SK-N-SH (cell line): ENCODE measurements around the gene C16orf74. TPM values are rescaled to one million over a fixed set of nuclear protein-coding genes. Genes with fewer than 3 reads are reported as not detected.

Experiments used
- CTCF ChIA-PET: fragments of 300-600, 350-600 bp; formaldehyde crosslinking; extraction: SDS; loops from one replicate; lab custom pipeline; 2021; lab: Yijun Ruan, JAX
- POLR2A ChIA-PET: fragments of 350-600 bp; sonication (Branson Sonifier 250); formaldehyde crosslinking; extraction: SDS; loops from one replicate; lab custom pipeline; 2020; ENCODE audit warnings: antibody characterized with exemption, inconsistent platforms; lab: Yijun Ruan, JAX
- DNase-seq: peaks from one replicate; pipeline ENCODE4 v3.0.0; 2012
- H2AFZ ChIP-seq: fragments of 200-600 bp; sonication (generic); 2 replicates; pipeline ENCODE4 v1.8.1; 2016; ENCODE audit warnings: antibody characterized with exemption, mild to moderate bottlenecking, low read depth
- H3F3A ChIP-seq: fragments of 200-600 bp; sonication (generic); replicated peaks from 2 replicates; pipeline ENCODE3; 2016; ENCODE audit warnings: antibody characterized with exemption, mild to moderate bottlenecking; ENCODE audit not compliant: insufficient read depth
- H3K27ac ChIP-seq, 2 experiments: fragments of 200-500 bp in 1 of 2; fragments of 200-600 bp in 1 of 2; sonication (Bioruptor generic) in 1 of 2; sonication (generic), shearing (Covaris generic) in 1 of 2; 2 replicates each; pipeline versions ENCODE4 v1.5.1 to v1.6.1; 2014 to 2016; ENCODE audit warnings: low read depth in 2 of 2, inconsistent platforms in 1 of 2, low read length in 1 of 2, mild to moderate bottlenecking in 1 of 2, mixed read lengths in 1 of 2
- H3K27me3 ChIP-seq: fragments of 200-600 bp; sonication (generic), shearing (Covaris generic); 2 replicates; pipeline ENCODE4 v1.6.1; 2016; ENCODE audit warnings: mixed run types; ENCODE audit not compliant: insufficient read depth
- H3K36me3 ChIP-seq, 2 experiments: fragments of 200-500 bp in 1 of 2; fragments of 200-600 bp in 1 of 2; sonication (Bioruptor generic) in 1 of 2; sonication (generic) in 1 of 2; replicated peaks in 1 of 2; 2 replicates each; pipeline versions ENCODE3 to v1.5.1; 2014 to 2016; ENCODE audit warnings: low read length in 1 of 2, mild to moderate bottlenecking in 1 of 2; ENCODE audit not compliant: insufficient read depth in 2 of 2, control insufficient read depth in 1 of 2
- H3K4me1 ChIP-seq, 2 experiments: fragments of 200-500 bp in 1 of 2; fragments of 200-600 bp in 1 of 2; sonication (Bioruptor generic) in 1 of 2; sonication (generic), shearing (Covaris generic) in 1 of 2; 2 replicates each; pipeline versions ENCODE4 v1.5.1 to v1.6.1; 2014 to 2016; ENCODE audit warnings: low read depth in 1 of 2, low read length in 1 of 2, mixed run types in 1 of 2; ENCODE audit not compliant: insufficient read depth in 2 of 2, control insufficient read depth in 1 of 2
- H3K4me2 ChIP-seq: fragments of 200-600 bp; sonication (generic), shearing (Covaris generic); 2 replicates; pipeline ENCODE4 v1.6.1; 2017; ENCODE audit warnings: mixed run types
- H3K4me3 ChIP-seq, 2 experiments: fragments of 200-500 bp in 1 of 2; fragments of 200-600 bp in 1 of 2; sonication (Bioruptor generic) in 1 of 2; sonication (generic), shearing (Covaris generic) in 1 of 2; 2 replicates each; pipeline versions ENCODE4 v1.5.1 to v1.8.1; 2014 to 2016; ENCODE audit warnings: low read depth in 2 of 2, inconsistent platforms in 1 of 2, low read length in 1 of 2, mild to moderate bottlenecking in 1 of 2, mixed read lengths in 1 of 2, moderate library complexity in 1 of 2
- H3K79me2 ChIP-seq: fragments of 200-600 bp; sonication (generic); 2 replicates; pipeline ENCODE4 v1.8.1; 2017; ENCODE audit warnings: mild to moderate bottlenecking; ENCODE audit not compliant: insufficient read depth
- H3K9ac ChIP-seq: fragments of 200-600 bp; sonication (generic); 2 replicates; pipeline ENCODE4 v1.6.1; 2017; ENCODE audit warnings: mixed run types
- H3K9me2 ChIP-seq: fragments of 200-600 bp; sonication (generic); 2 replicates; pipeline ENCODE4 v1.6.1; 2017; ENCODE audit warnings: mixed run types
- H3K9me3 ChIP-seq: fragments of 200-600 bp; sonication (generic); 2 replicates; pipeline ENCODE4 v1.6.1; 2017; ENCODE audit warnings: mixed run types, mild to moderate bottlenecking, moderate library complexity
- H4K20me1 ChIP-seq: fragments of 200-600 bp; sonication (generic); 2 replicates; pipeline ENCODE4 v1.6.1; 2017; ENCODE audit warnings: mild to moderate bottlenecking, mixed run types; ENCODE audit not compliant: insufficient read depth
- EP300 ChIP-seq, 2 experiments: IDR thresholded peaks; 2 replicates each; pipeline versions ENCODE4 v1.4.0 to v1.6.1; 2012; ENCODE audit warnings: borderline replicate concordance in 1 of 2, low read depth in 1 of 2, low read length in 1 of 2
- GATA2 ChIP-seq: sonication (generic); formaldehyde crosslinking; IDR thresholded peaks from 2 replicates; pipeline ENCODE4 v1.5.0; 2020; ENCODE audit warnings: mild to moderate bottlenecking, missing genetic modification reagents
- JUND ChIP-seq: IDR thresholded peaks from 2 replicates; pipeline ENCODE4 v1.4.0; 2012
- MAX ChIP-seq: IDR thresholded peaks from 2 replicates; pipeline ENCODE4 v1.4.0; 2012; ENCODE audit warnings: low read depth
- MEF2A ChIP-seq: IDR thresholded peaks from 2 replicates; pipeline ENCODE4 v1.4.0; 2012; ENCODE audit warnings: low read depth, borderline replicate concordance
- TEAD4 ChIP-seq: IDR thresholded peaks from 2 replicates; pipeline ENCODE4 v1.4.0; 2012; ENCODE audit warnings: mild to moderate bottlenecking, borderline replicate concordance; ENCODE audit not compliant: insufficient read depth
- USF2 ChIP-seq: fragments of 150-350 bp; IDR thresholded peaks from 2 replicates; pipeline ENCODE4 v1.6.1; 2017; ENCODE audit warnings: antibody characterized with exemption, low read length, low read depth, borderline replicate concordance
- YY1 ChIP-seq: IDR thresholded peaks from 2 replicates; pipeline ENCODE4 v1.4.0; 2012; ENCODE audit warnings: low read depth, mild to moderate bottlenecking
- WGBS: methylation state at CpG from one replicate; pipeline ENCODE4 v1.1.6; 2017; ENCODE audit warnings: low lambda C conversion rate; 5-methylcytosine and 5-hydroxymethylcytosine counted together
- polyA plus RNA-seq, 3 experiments: library from polyadenylated mRNA; depleted of rRNA; stranded (reverse); fragments of >200 nt; gene quantifications; 2 replicates each; pipeline ENCODE4 v1.2.3, GENCODE V29; 2012
- TF ChIP-seq, protein P1 (sequence below): IDR thresholded peaks from 2 replicates; pipeline ENCODE4; 2012
- TF ChIP-seq, protein P2 (sequence below): fragments of 200-600 bp; sonication (generic); IDR thresholded peaks from 2 replicates; pipeline ENCODE4 v1.6.1; 2017; ENCODE audit warnings: antibody characterized with exemption, mild to moderate bottlenecking, moderate library complexity
- TF ChIP-seq, protein P3 (sequence below): IDR thresholded peaks from 2 replicates; pipeline ENCODE4 v1.4.0; 2012; ENCODE audit warnings: low read depth, borderline replicate concordance

The C16orf74 gene
- polyA plus RNA-seq, 1 of the 3 experiments (the other 2 are of a cell fraction): 27.2 TPM

DNA sequence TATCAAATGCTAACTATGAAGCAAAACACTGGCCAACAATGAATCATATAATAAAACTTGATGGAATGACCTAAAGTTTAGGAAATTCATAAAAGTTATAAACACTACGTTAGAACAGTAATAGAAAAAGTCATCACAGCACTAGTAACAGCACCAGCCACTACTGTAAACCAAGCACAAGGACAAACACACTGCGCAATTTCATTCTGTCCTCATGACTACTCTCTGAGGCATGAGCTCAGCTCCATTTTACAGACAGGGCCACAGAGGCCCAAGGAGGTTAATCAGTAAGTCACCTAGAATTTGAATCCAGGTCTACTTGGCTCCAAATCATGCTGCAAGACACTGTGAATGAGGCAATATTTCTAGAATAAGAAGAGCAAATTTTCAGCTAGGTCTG is 35.0 kb upstream of the C16orf74 start:
- no peak overlapping the region for H3K4me2 ChIP-seq
- 98% methylated on average over 2 of the region's 2 CpGs for WGBS
- no peaks in the 10 kb centered on the region for H3F3A ChIP-seq
- H3K79me2 ChIP-seq: peaks cover 59% of the 10 kb centered on the region
- ChIA-PET CTCF (interaction anchor here (1.1 to 2.2 kb wide), 2 partner anchors 24 to 36 kb away, joined by 5 to 7 read pairs; no protein-coding TSS in a partner anchor), POLR2A (no interaction called here)
- H3K4me3 ChIP-seq: no peak overlapping the region
- H2AFZ ChIP-seq: no peak overlapping the region
- no peaks in the 10 kb centered on the region for H3K4me1 ChIP-seq
- H3K36me3 ChIP-seq: peaks cover 27 to 39% of the 10 kb centered on the region in 2 experiments
- TF ChIP-seq, protein P1, sequence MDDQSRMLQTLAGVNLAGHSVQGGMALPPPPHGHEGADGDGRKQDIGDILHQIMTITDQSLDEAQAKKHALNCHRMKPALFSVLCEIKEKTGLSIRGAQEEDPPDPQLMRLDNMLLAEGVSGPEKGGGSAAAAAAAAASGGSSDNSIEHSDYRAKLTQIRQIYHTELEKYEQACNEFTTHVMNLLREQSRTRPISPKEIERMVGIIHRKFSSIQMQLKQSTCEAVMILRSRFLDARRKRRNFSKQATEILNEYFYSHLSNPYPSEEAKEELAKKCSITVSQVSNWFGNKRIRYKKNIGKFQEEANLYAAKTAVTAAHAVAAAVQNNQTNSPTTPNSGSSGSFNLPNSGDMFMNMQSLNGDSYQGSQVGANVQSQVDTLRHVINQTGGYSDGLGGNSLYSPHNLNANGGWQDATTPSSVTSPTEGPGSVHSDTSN: no peak
- TF ChIP-seq USF2 (no peak), EP300 (IDR thresholded peaks at IDR 0.05; ENCODE audit: borderline replicate concordance in 1 of 2, low read depth in 1 of 2, low read length in 1 of 2) (no peak), MEF2A (no peak), TEAD4 (no peak)
- no peak overlapping the region for H3K9ac ChIP-seq
- H3K27me3 ChIP-seq: no peaks in the 10 kb centered on the region
- no peaks in the 10 kb centered on the region for H3K9me2 ChIP-seq
- H4K20me1 ChIP-seq: peaks cover 40% of the 10 kb centered on the region
- no peak for DNase-seq
- H3K27ac ChIP-seq: no peak overlapping the region
- H3K9me3 ChIP-seq: no peaks in the 10 kb centered on the region

DNA sequence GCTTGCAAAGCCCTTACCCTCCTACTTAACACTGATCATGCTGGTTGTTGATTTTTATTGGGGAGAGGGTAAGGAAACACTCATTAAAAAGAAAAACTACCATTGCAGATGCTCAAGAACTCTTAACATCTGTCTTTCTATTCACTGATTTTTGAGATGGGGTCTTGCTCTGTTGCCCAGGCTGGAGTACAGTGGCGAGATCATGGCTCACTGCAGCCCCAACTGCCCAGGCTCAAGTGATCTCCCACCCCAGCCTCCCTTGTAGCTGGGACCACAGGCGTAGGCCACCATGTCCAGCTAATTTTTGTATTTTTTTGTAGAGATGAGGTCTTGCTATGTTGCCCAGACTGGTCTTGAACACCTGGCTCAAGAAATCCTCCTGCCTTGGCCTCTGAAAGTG is 33.9 kb upstream of the C16orf74 start:
- DNase-seq: no peak
- Histone ChIP-seq H3K4me1 (no peaks in the 10 kb centered on the region), H3K36me3 (peaks cover 24 to 50% of the 10 kb centered on the region in 2 experiments), H3F3A (no peaks in the 10 kb centered on the region), H3K9me3 (no peaks in the 10 kb centered on the region), H3K79me2 (peaks cover 48% of the 10 kb centered on the region; the same call in 1 of the 2 replicates), H3K9ac (no peak overlapping the region), H3K27ac (no peak overlapping the region), H3K4me3 (no peak overlapping the region), H4K20me1 (peaks cover 29% of the 10 kb centered on the region), H3K9me2 (no peaks in the 10 kb centered on the region), H3K4me2 (no peak overlapping the region), H2AFZ (no peak overlapping the region), H3K27me3 (no peaks in the 10 kb centered on the region)
- WGBS: 89% methylated on average over 2 of the region's 2 CpGs
- TF ChIP-seq MAX (no peak), YY1 (no peak), JUND (no peak), GATA2 (CRISPR knock-in tag) (no peak)
- TF ChIP-seq, protein P2, sequence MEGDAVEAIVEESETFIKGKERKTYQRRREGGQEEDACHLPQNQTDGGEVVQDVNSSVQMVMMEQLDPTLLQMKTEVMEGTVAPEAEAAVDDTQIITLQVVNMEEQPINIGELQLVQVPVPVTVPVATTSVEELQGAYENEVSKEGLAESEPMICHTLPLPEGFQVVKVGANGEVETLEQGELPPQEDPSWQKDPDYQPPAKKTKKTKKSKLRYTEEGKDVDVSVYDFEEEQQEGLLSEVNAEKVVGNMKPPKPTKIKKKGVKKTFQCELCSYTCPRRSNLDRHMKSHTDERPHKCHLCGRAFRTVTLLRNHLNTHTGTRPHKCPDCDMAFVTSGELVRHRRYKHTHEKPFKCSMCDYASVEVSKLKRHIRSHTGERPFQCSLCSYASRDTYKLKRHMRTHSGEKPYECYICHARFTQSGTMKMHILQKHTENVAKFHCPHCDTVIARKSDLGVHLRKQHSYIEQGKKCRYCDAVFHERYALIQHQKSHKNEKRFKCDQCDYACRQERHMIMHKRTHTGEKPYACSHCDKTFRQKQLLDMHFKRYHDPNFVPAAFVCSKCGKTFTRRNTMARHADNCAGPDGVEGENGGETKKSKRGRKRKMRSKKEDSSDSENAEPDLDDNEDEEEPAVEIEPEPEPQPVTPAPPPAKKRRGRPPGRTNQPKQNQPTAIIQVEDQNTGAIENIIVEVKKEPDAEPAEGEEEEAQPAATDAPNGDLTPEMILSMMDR: no peak
- TF ChIP-seq, protein P3, sequence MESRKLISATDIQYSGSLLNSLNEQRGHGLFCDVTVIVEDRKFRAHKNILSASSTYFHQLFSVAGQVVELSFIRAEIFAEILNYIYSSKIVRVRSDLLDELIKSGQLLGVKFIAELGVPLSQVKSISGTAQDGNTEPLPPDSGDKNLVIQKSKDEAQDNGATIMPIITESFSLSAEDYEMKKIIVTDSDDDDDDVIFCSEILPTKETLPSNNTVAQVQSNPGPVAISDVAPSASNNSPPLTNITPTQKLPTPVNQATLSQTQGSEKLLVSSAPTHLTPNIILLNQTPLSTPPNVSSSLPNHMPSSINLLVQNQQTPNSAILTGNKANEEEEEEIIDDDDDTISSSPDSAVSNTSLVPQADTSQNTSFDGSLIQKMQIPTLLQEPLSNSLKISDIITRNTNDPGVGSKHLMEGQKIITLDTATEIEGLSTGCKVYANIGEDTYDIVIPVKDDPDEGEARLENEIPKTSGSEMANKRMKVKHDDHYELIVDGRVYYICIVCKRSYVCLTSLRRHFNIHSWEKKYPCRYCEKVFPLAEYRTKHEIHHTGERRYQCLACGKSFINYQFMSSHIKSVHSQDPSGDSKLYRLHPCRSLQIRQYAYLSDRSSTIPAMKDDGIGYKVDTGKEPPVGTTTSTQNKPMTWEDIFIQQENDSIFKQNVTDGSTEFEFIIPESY: no peak
- POLR2A ChIA-PET: no interaction called here
- CTCF ChIA-PET: interaction anchor here (2.2 kb wide), 1 partner anchor 37 kb away, joined by 7 read pairs; no protein-coding TSS in a partner anchor
